Astrocyte of the cerebellum (primary cell): ENCODE measurements around the gene SUSD6.

Source experiments
- DNase-seq: peaks from one replicate; pipeline ENCODE4 v3.0.0-alpha.2; 2011; ENCODE audit warnings: low read depth
- H3K4me3 ChIP-seq: 2 replicates; pipeline ENCODE4 v1.5.1; 2011; ENCODE audit warnings: mild to moderate bottlenecking, low read depth, low read length, moderate library complexity
- CTCF ChIP-seq: IDR thresholded peaks from 2 replicates; pipeline ENCODE4 v1.5.1; 2012; ENCODE audit warnings: low read length, low read depth, moderate library complexity, mild to moderate bottlenecking; ENCODE audit errors: missing control alignments
- in situ Hi-C: cut with HindIII; loops from 2 replicates; pipeline ENCODE4 v1.10.0; 2017; ENCODE audit warnings: low sequenced_read_pairs

SUSD6 gene

GRCh38 chr14:69626132-69626500, 14.7 kb downstream of the SUSD6 start:
- no peak for TF ChIP-seq CTCF
- in situ Hi-C loops: no loop called here
- no peak overlapping the region for H3K4me3 ChIP-seq
- DNase-seq: no peak

- TF ChIP-seq CTCF: no peak
- in situ Hi-C loops: loop anchor here (5.0 kb wide), 2 partner anchors 48 to 73 kb away; no protein-coding TSS in a partner anchor
- no peak for DNase-seq
These were observed 18.1 kb downstream of the SUSD6 start for GRCh38 chr14:69629225-69630127.

GRCh38 chr14:69630360-69630759, 19.0 kb downstream of the SUSD6 start:
- in situ Hi-C loops: loop anchor here (5.0 kb wide), 2 partner anchors 47 to 72 kb away; no protein-coding TSS in a partner anchor
- no peak for TF ChIP-seq CTCF
- no peak overlapping the region for H3K4me3 ChIP-seq
- DNase-seq: no peak

More at GRCh38 chr14:69629225-69630127, 18.1 kb downstream of the SUSD6 start:
- no peak overlapping the region for H3K4me3 ChIP-seq

- H3K4me3 ChIP-seq: no peak overlapping the region
- no peak for TF ChIP-seq CTCF
- no peak for DNase-seq
- in situ Hi-C loops: loop anchor here (5.0 kb wide), 2 partner anchors 46 to 71 kb away; no protein-coding TSS in a partner anchor
These were observed 20.1 kb downstream of the SUSD6 start for GRCh38 chr14:69631509-69631908.

- DNase-seq: no peak
- in situ Hi-C loops: loop anchor here (5.0 kb wide), 2 partner anchors 45 to 70 kb away; no protein-coding TSS in a partner anchor
- TF ChIP-seq CTCF: no peak
- no peak overlapping the region for H3K4me3 ChIP-seq
These were observed 20.8 kb downstream of the SUSD6 start for GRCh38 chr14:69632164-69632563.

- DNase-seq: no peak
- in situ Hi-C loops: loop anchor here (5.0 kb wide), 2 partner anchors 45 to 70 kb away; no protein-coding TSS in a partner anchor
- H3K4me3 ChIP-seq: no peak overlapping the region
- TF ChIP-seq CTCF: no peak
These were observed 21.3 kb downstream of the SUSD6 start for GRCh38 chr14:69632593-69633151.
